ENCODE results near the gene STXBP2. TPM values are rescaled to one million over a fixed set of nuclear protein-coding genes. Genes with fewer than 3 reads are reported as not detected.
A peak's percentile ranks its signal among the peaks of the same experiment; 100 is the strongest.

The STXBP2 gene
- total RNA-seq, 6 donors from 2014 or later: 111 to 562 (median 249) TPM

GRCh38 chr19:7676854-7677253, 39.9 kb downstream of the STXBP2 start, which contains the start of gene MCEMP1:
TSS of gene MCEMP1 (plus strand) at chr19:7677090. CDS start at chr19:7677121, 31 bp downstream.
- DNase-seq (peak in 1 of 2 donors; percentile 74), ATAC-seq (ENCODE audit: low FRiP score in 2 of 2) (no peak)
- TF ChIP-seq POLR2A (IDR thresholded peaks at IDR 0.05) (peak in 1 of 4 donors; percentile 46), EP300 (IDR thresholded peaks at IDR 0.05) (no peak), CTCF (IDR thresholded peaks at IDR 0.05) (no peak), POLR2AphosphoS5 (IDR thresholded peaks at IDR 0.05) (peak; percentile 10 to 47)
- H3K36me3 ChIP-seq: no peaks in the 10 kb centered on the region
- no peaks in the 10 kb centered on the region for H3K9me3 ChIP-seq
- peak within 1 kb of the TSS; percentile 40 to 97 (median 70) for H3K27ac ChIP-seq
- peaks cover 7 to 33% (median 21%) of the 10 kb centered on the region in 4 donors for H3K4me1 ChIP-seq
- H3K4me3 ChIP-seq: peak within 1 kb of the TSS in 3 of 4 donors; percentile 25 to 44 (median 26)
- H3K27me3 ChIP-seq: no peaks in the 10 kb centered on the region
- WGBS, 2 donors: 10 to 23% methylated on average over 10 of the region's 10 CpGs

GRCh38 chr19:7677669-7678311, 40.9 kb downstream of the STXBP2 start:
- WGBS, 2 donors: 47 to 54% methylated on average over 12 of the region's 12 CpGs
- TF ChIP-seq POLR2A (IDR thresholded peaks at IDR 0.05): no peak
- TF ChIP-seq CTCF (IDR thresholded peaks at IDR 0.05): peak in 1 of 6 experiments; percentile 24
- no peak for TF ChIP-seq EP300 (IDR thresholded peaks at IDR 0.05)
- TF ChIP-seq POLR2AphosphoS5 (IDR thresholded peaks at IDR 0.05): no peak
- H3K27me3 ChIP-seq: no peaks in the 10 kb centered on the region
- DNase-seq: peak in 1 of 2 donors; percentile 46
- no peak for ATAC-seq (ENCODE audit: low FRiP score in 2 of 2)
- peak overlapping the region; percentile 40 to 97 (median 70) for H3K27ac ChIP-seq
- peak overlapping the region in 3 of 4 donors; percentile 25 to 44 (median 26) for H3K4me3 ChIP-seq
- H3K36me3 ChIP-seq: peaks cover 0 to 8% (median 6%) of the 10 kb centered on the region in 4 donors
- no peaks in the 10 kb centered on the region for H3K9me3 ChIP-seq
- peaks cover 12 to 42% (median 27%) of the 10 kb centered on the region in 4 donors for H3K4me1 ChIP-seq

GRCh38 chr19:7678971-7679751, 42.3 kb downstream of the STXBP2 start:
- H3K27me3 ChIP-seq: no peaks in the 10 kb centered on the region
- no peak for ATAC-seq (ENCODE audit: low FRiP score in 2 of 2)
- TF ChIP-seq POLR2A (IDR thresholded peaks at IDR 0.05) (no peak), CTCF (IDR thresholded peaks at IDR 0.05) (peak in 2 of 6 experiments; percentile 10 to 23)
- no peaks in the 10 kb centered on the region for H3K9me3 ChIP-seq
- 48% methylated on average over 24 to 30 of the region's 30 CpGs for WGBS, 2 donors
- peaks cover 12 to 42% (median 27%) of the 10 kb centered on the region in 4 donors for H3K4me1 ChIP-seq
- DNase-seq: peak; percentile 37 to 58
- peaks cover 0 to 22% (median 15%) of the 10 kb centered on the region in 4 donors for H3K36me3 ChIP-seq
- H3K27ac ChIP-seq: peak overlapping the region; percentile 12 to 97 (median 53)
- peak overlapping the region in 2 of 4 donors; percentile 26 to 44 for H3K4me3 ChIP-seq

DNA sequence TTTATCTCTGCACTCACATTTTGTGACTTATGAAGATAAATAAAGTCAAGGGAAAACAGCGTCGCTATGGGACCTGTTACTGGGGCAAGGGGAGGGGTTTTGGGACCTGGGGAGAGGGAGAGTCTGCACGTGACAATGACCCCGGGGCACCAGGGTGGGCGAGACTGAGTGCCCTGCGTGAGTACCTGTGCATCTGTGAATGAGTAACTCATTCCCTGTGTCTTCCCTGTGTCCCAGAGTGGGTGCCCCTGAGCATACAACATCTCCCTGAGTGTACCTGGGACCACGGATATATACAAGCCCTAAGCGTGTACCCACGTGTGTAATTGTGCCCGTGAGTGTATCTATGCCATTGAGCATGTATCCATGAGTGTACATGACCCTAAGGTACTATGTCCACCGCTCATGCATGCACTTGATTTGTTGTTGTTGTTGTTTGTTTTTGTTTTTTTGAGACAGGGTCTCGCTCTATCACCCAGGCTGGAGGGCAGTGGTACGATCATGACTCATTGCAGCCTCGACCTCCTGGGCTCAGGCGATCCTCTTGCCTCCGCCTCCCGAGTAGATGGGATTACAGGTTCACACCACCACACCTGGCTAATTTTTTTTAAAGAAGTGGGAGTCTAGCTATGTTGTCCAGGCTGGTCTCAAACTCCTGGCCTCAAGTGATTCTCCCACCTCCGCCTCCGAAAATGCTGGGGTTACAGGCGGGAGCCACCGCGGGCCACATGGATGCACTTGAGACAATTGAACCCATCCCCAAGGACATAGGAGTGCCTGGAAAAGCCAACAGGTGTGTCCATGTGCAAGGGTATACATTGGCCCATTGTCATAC, 43.1 kb downstream of the STXBP2 start:
- WGBS, 2 donors: 61 to 68% methylated on average over 17 of the region's 22 CpGs
- H3K9me3 ChIP-seq: no peaks in the 10 kb centered on the region
- TF ChIP-seq POLR2A (IDR thresholded peaks at IDR 0.05) (no peak), EP300 (IDR thresholded peaks at IDR 0.05) (no peak), CTCF (IDR thresholded peaks at IDR 0.05) (no peak), POLR2AphosphoS5 (IDR thresholded peaks at IDR 0.05) (no peak)
- no peaks in the 10 kb centered on the region for H3K27me3 ChIP-seq
- H3K36me3 ChIP-seq: peaks cover 0 to 28% (median 19%) of the 10 kb centered on the region in 4 donors
- peak overlapping the region; percentile 88 to 97 (median 90) for H3K27ac ChIP-seq
- H3K4me1 ChIP-seq: peaks cover 12 to 39% (median 27%) of the 10 kb centered on the region in 4 donors
- DNase-seq: no peak
- H3K4me3 ChIP-seq: peak overlapping the region; percentile 72 to 98 (median 90)
- ATAC-seq (ENCODE audit: low FRiP score in 2 of 2): no peak

All from upper lobe of left lung (tissue), 6 donors.